ENCODE measurements around the gene CCDC154. TPM values are rescaled to one million over a fixed set of nuclear protein-coding genes. Genes with fewer than 3 reads are reported as not detected.

The CCDC154 gene
- total and polyA plus RNA-seq, 4 donors: 0.63 to 4.5 (median 1.4) TPM

DNA sequence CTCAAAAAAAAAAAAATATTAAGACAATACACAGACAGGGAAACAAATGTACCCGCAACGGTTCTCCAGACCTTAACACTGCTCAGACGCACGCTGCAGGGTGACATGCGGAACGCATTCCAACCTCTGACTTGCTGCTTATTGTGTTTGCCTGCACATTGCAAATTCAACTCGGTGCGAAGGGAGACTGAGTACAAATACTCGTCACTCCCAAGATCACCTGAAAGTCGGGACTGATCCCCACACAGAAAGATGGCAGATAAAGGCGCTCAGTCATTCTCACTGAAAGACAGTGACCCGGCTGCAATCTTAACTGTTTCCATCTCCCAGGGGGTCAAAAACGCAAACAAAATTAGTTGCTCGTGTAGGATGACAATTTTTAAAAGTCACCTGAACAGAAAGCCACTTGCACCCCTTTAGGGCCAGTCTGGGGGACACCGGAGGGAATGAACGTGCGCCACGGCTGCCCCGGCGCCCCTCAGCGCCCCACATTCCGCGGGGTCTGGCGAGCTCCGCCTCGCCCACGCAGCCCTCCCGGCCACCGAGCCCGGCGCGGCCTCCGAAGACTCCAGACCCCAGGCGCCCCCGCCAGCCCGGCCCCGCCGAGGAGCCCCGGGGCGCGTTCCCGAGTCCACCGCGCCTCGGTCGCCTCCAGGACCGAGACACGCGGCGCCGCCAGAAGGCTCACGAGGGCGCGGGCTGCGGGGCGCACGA is 29.9 kb upstream of the CCDC154 start:
- DNase-seq: no peak
- Histone ChIP-seq H3K27me3 (ENCODE audit: control insufficient read depth in 3 of 3, insufficient read depth in 3 of 3, low read length in 2 of 3) (no peaks in the 10 kb centered on the region), H3K36me3 (ENCODE audit: control insufficient read depth in 4 of 4, insufficient read depth in 4 of 4, low read length in 4 of 4) (peaks cover 0 to 2% (median 0%) of the 10 kb centered on the region in 4 donors), H3K4me3 (peak overlapping the region; percentile 96), H3K4me1 (ENCODE audit: control insufficient read depth in 5 of 5, insufficient read depth in 5 of 5, low read length in 5 of 5) (peaks cover 0 to 20% (median 4%) of the 10 kb centered on the region in 5 donors), H3K27ac (ENCODE audit: low read depth in 1 of 2, low read length in 1 of 2) (peak overlapping the region; percentile 89 to 91), H3K9ac (ENCODE audit: insufficient read depth in 1 of 2, low read length in 2 of 2) (peak overlapping the region; percentile 61 to 88), H3K9me3 (ENCODE audit: control insufficient read depth in 4 of 4, insufficient read depth in 3 of 4, low read length in 3 of 4) (no peaks in the 10 kb centered on the region)
- no peak for ATAC-seq (ENCODE audit: insufficient read depth, low FRiP score)
- no peak for TF ChIP-seq CTCF (IDR thresholded peaks at IDR 0.05; ENCODE audit: control extremely low read depth, extremely low read depth)
- WGBS, 2 donors: 9 to 12% methylated on average over 38 to 57 of the region's 57 CpGs

- Histone ChIP-seq H3K9ac (ENCODE audit: insufficient read depth in 1 of 2, low read length in 2 of 2) (no peak overlapping the region), H3K27ac (ENCODE audit: low read depth in 1 of 2, low read length in 1 of 2) (no peak overlapping the region), H3K4me3 (no peak overlapping the region), H3K4me1 (ENCODE audit: control insufficient read depth in 5 of 5, insufficient read depth in 5 of 5, low read length in 5 of 5) (peaks cover 0 to 20% (median 4%) of the 10 kb centered on the region in 5 donors), H3K27me3 (ENCODE audit: control insufficient read depth in 3 of 3, insufficient read depth in 3 of 3, low read length in 2 of 3) (no peaks in the 10 kb centered on the region), H3K9me3 (ENCODE audit: control insufficient read depth in 4 of 4, insufficient read depth in 3 of 4, low read length in 3 of 4) (no peaks in the 10 kb centered on the region), H3K36me3 (ENCODE audit: control insufficient read depth in 4 of 4, insufficient read depth in 4 of 4, low read length in 4 of 4) (peaks cover 0 to 2% (median 0%) of the 10 kb centered on the region in 4 donors)
- WGBS, 2 donors: 69 to 72% methylated on average over 3 of the region's 3 CpGs
- ATAC-seq (ENCODE audit: insufficient read depth, low FRiP score) (no peak), DNase-seq (no peak)
- no peak for TF ChIP-seq CTCF (IDR thresholded peaks at IDR 0.05; ENCODE audit: control extremely low read depth, extremely low read depth)
Measured at GRCh38 chr16:1472974-1473373, 28.6 kb upstream of the CCDC154 start.

GRCh38 chr16:1471569-1472194 is 27.3 kb upstream of the CCDC154 start:
- H3K27me3 ChIP-seq (ENCODE audit: control insufficient read depth in 3 of 3, insufficient read depth in 3 of 3, low read length in 2 of 3): no peaks in the 10 kb centered on the region
- WGBS, 2 donors: 36 to 70% methylated on average over 26 of the region's 26 CpGs
- peaks cover 0 to 26% (median 4%) of the 10 kb centered on the region in 5 donors for H3K4me1 ChIP-seq (ENCODE audit: control insufficient read depth in 5 of 5, insufficient read depth in 5 of 5, low read length in 5 of 5)
- TF ChIP-seq CTCF (IDR thresholded peaks at IDR 0.05; ENCODE audit: control extremely low read depth, extremely low read depth): no peak
- DNase-seq (no peak), ATAC-seq (ENCODE audit: insufficient read depth, low FRiP score) (no peak)
- no peak overlapping the region for H3K4me3 ChIP-seq
- H3K36me3 ChIP-seq (ENCODE audit: control insufficient read depth in 4 of 4, insufficient read depth in 4 of 4, low read length in 4 of 4): peaks cover 0 to 2% (median 0%) of the 10 kb centered on the region in 4 donors
- peak overlapping the region in 1 of 2 donors; percentile 51 for H3K27ac ChIP-seq (ENCODE audit: low read depth in 1 of 2, low read length in 1 of 2)
- H3K9me3 ChIP-seq (ENCODE audit: control insufficient read depth in 4 of 4, insufficient read depth in 3 of 4, low read length in 3 of 4): no peaks in the 10 kb centered on the region
- no peak overlapping the region for H3K9ac ChIP-seq (ENCODE audit: insufficient read depth in 1 of 2, low read length in 2 of 2)

Data from lung (tissue), 12 donors.